Body of pancreas (tissue), 4 donors: ENCODE data around the gene DDT. TPM values are rescaled to one million over a fixed set of nuclear protein-coding genes. Genes with fewer than 3 reads are reported as not detected.
"Not testable (repeated sequence)": the region's sequence is repeated elsewhere in the genome, so short reads cannot be mapped to it uniquely, and the experiment has no call there.

Experiments used
- ATAC-seq: fragments of 150-250 bp; one replicate; pipeline ENCODE4 v1.9.1; 2016
- DNase-seq, 4 donors: peaks; one replicate each; pipeline ENCODE4 v3.0.0-alpha.2; 2019
- H3K27ac ChIP-seq, 4 donors: fragments of 200-600 bp; sonication (generic); 1 replicate in 3 of 4; 2 replicates in 1 of 4; pipeline versions ENCODE4 v1.5.1 to v1.6.1; 2016 to 2019; ENCODE audit warnings: mild to moderate bottlenecking in 1 of 4, mixed read lengths in 1 of 4, moderate library complexity in 1 of 4
- H3K27me3 ChIP-seq, 2 donors: fragments of 200-600 bp; sonication (generic); one replicate each; pipeline ENCODE4 v1.6.0; 2016; ENCODE audit warnings: mild to moderate bottlenecking in 1 of 2
- H3K36me3 ChIP-seq, 2 donors: fragments of 200-600 bp; sonication (generic); replicated peaks in 1 of 2; 2 replicates each; pipeline ENCODE4 v1.5.1; 2016; ENCODE audit warnings: low read depth in 2 of 2; ENCODE audit not compliant: insufficient read depth in 1 of 2
- H3K4me1 ChIP-seq: fragments of 200-600 bp; sonication (generic); one replicate; pipeline ENCODE4 v1.6.0; 2016
- H3K4me3 ChIP-seq, 2 donors: fragments of 200-600 bp; sonication (generic); 1 replicate in 1 of 2; 2 replicates in 1 of 2; pipeline ENCODE4 v1.5.1; 2016 to 2019
- H3K9me3 ChIP-seq, 3 donors: fragments of 200-600 bp; sonication (generic); 1 replicate in 2 of 3; 2 replicates in 1 of 3; pipeline ENCODE4 v1.5.1; 2016
- WGBS, 2 donors: methylation state at CpG; one replicate each; pipeline ENCODE4 v1.1.5; 2017; 5-methylcytosine and 5-hydroxymethylcytosine counted together
- intact Hi-C: fragments of 100-400 bp; cut with DNase I; formaldehyde crosslinking; loops from one replicate; pipeline ENCODE4 v1.15.1; 2023
- total RNA-seq, 2 donors: library from RNA; depleted of rRNA; stranded (reverse); fragments of >200 nt; gene quantifications; one replicate each; pipeline ENCODE4 v1.1.0, GENCODE V29; 2016
- TF ChIP-seq, protein P1 (sequence below), 7 experiments: fragments of 450-650 bp in 4 of 7; fragments of 200-600 bp in 3 of 7; sonication (generic) in 3 of 7; IDR thresholded peaks; one replicate each; pipeline ENCODE4 v1.5.1; 2016 to 2019; ENCODE audit warnings: antibody characterized with exemption in 7 of 7

The DDT gene
- total RNA-seq, 2 donors from 2014 or later = 70.3 to 78.4 TPM

DNA sequence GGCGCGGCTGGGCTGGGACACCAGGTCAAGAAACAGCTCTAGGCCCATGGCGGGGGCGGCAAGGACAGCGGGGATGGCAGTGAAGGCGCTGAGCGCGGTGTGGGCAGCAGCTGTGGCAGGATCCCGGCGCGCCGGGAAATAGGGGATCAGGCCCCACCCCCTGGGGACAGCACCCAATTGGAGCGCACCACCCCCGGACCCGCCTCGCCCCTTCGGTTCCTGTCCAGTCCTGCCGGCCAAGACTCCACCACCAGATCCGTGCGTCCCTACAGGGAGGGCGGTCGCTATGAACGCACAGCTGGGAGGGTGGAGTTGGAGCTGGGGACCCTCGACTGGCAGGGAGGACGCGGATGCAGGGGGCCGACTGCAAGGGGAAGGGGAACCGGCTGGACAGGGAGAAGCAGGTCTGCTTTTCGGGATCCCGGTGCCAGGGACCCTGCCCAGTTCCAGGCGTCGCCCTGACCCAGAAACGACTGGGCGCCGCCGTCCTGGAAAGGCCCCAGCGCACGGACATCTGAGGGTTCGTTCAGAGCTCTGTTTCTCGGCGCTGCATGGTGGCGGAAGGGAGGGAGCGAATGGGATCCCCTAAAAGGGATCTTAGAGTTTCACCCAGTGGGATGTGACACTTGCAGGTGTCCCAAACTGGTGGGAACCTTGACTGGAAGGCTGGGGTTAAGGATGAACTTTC, 13.0 kb downstream of the DDT start, which contains the start of gene GSTT2B:
Gene GSTT2B, minus strand, starts transcription at position 112 of the 688 bp plus-strand sequence. Its CDS starts 64 bp downstream, at position 48.
- DNase-seq, H3K4me1 ChIP-seq, H3K4me3 ChIP-seq, H3K9me3 ChIP-seq, H3K27ac ChIP-seq, H3K36me3 ChIP-seq, intact Hi-C loops, H3K27me3 ChIP-seq: not testable (repeated sequence)
- WGBS, 2 donors = no CpG with 5 or more reads among the region's 43 CpGs
- ATAC-seq = peak; percentile 86

DNA sequence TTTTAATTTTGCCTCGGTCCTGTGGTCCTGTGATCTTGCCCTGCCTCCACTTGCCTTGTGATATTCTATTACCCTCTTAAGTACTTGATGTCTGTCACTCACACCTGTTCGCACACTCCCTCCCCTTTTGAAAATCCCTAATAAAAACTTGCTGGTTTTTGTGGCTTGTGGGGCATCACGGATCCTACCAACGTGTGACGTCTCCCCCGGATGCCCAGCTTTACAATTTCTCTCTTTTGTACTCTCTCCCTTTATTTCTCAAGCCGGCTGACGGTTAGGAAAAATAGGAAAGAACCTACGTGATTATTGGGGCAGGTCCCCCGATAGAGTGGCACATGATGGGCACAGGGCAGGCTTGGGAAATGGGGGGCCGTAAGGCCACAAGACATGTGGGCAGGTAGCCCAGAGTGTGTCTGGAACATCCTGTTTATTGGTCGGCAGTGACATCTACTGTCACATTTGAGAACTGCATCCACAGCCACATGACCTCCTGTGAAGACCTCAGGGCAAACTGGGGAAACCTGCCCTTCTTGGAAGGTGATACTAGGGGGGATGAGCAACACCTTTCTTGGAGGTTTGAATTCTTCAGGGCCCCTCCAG, 17.8 kb downstream of the DDT start:
- H3K4me1 ChIP-seq, H3K9me3 ChIP-seq, intact Hi-C loops, H3K27ac ChIP-seq, H3K36me3 ChIP-seq, H3K27me3 ChIP-seq, H3K4me3 ChIP-seq: not testable (repeated sequence)
- DNase-seq (peak; percentile 84 to 92 (median 86)), ATAC-seq (peak; percentile 77)
- TF ChIP-seq, protein P1, sequence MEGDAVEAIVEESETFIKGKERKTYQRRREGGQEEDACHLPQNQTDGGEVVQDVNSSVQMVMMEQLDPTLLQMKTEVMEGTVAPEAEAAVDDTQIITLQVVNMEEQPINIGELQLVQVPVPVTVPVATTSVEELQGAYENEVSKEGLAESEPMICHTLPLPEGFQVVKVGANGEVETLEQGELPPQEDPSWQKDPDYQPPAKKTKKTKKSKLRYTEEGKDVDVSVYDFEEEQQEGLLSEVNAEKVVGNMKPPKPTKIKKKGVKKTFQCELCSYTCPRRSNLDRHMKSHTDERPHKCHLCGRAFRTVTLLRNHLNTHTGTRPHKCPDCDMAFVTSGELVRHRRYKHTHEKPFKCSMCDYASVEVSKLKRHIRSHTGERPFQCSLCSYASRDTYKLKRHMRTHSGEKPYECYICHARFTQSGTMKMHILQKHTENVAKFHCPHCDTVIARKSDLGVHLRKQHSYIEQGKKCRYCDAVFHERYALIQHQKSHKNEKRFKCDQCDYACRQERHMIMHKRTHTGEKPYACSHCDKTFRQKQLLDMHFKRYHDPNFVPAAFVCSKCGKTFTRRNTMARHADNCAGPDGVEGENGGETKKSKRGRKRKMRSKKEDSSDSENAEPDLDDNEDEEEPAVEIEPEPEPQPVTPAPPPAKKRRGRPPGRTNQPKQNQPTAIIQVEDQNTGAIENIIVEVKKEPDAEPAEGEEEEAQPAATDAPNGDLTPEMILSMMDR (IDR thresholded peaks at IDR 0.05) = peak; percentile 70 to 95 (median 86)
- 19 to 28% methylated on average over 12 of the region's 12 CpGs for WGBS, 2 donors

DNA sequence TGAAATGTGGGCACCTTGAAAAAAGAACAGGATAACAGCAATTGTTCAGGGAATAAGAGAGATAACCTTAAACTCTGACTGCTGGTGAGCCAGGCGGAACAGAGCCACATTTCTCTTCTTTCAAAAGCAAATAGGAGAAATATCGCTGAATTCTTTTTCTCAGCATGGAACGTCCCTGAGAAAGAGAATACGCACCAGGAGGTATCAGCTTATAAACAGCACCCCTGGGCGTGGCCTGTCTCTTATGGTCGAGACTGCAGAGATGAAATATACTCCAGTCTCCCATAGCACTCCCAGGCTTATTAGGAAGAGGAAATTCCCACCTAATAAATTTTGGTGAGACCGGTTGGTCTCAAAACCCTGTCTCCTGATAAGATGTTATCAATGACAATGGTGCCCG, 18.4 kb downstream of the DDT start:
- 44 to 71% methylated on average over 7 to 8 of the region's 8 CpGs for WGBS, 2 donors
- intact Hi-C loops, H3K36me3 ChIP-seq, H3K9me3 ChIP-seq, H3K27ac ChIP-seq, H3K27me3 ChIP-seq, ATAC-seq, DNase-seq, H3K4me3 ChIP-seq, H3K4me1 ChIP-seq: not testable (repeated sequence)

DNA sequence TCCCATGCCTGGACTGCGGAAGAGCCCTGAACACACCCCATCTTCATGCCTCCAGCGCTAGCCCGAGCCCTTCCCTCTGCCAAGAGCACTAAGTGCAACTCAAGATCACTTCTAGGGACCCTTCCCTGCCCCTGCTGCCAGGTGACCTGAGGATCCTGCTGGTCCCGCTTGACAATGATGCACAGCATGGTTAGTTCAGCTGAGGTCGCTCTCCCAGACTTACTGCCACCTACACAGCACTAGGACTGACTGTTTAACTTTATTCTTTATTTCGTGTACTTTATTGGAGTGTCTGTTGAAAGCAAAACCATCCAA, 19.3 kb downstream of the DDT start:
- not testable (repeated sequence) for H3K27ac ChIP-seq, DNase-seq, H3K27me3 ChIP-seq, H3K4me1 ChIP-seq, H3K9me3 ChIP-seq, H3K4me3 ChIP-seq, H3K36me3 ChIP-seq, ATAC-seq
- intact Hi-C loops = loop anchor here (5.0 kb wide), 1 partner anchor 42 kb away; no protein-coding TSS in a partner anchor
- 74 to 82% methylated on average over 5 to 6 of the region's 6 CpGs for WGBS, 2 donors

DNA sequence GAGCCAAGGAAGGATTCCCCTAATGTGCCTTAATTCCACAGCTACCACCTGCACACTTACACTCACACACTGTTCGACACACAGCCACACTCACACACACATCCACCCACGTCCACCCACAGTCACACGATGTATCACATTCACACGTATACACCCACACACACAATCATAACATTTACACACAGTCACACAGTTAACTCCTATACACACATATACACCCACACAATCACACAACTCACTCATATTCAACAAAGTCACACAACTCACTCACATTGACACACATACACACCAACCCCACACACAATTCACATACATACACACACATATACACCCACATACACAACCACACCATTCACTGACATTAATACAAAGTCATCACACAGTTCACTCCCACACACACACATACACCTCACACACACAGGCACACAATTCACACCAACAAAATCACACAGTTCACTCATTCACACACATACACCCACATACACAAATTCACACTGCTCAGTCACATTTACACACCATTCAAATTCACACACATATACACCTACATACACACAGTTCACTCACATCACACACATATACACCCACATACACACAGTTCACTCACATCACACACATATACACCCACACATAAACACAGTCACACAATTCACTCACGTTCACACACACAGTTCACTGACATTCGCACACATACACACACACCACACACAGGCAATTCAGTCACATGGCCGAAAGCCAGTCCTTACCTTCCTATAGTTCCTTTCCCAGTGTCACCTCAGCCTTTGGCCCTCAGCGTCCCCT, 19.8 kb downstream of the DDT start:
- not testable (repeated sequence) for H3K27me3 ChIP-seq, DNase-seq, ATAC-seq, H3K36me3 ChIP-seq, H3K27ac ChIP-seq, H3K9me3 ChIP-seq, H3K4me3 ChIP-seq, H3K4me1 ChIP-seq
- intact Hi-C loops = loop anchor here (5.0 kb wide), 1 partner anchor 43 kb away; no protein-coding TSS in a partner anchor
- WGBS, 2 donors = 66 to 75% methylated on average over 8 of the region's 8 CpGs

DNA sequence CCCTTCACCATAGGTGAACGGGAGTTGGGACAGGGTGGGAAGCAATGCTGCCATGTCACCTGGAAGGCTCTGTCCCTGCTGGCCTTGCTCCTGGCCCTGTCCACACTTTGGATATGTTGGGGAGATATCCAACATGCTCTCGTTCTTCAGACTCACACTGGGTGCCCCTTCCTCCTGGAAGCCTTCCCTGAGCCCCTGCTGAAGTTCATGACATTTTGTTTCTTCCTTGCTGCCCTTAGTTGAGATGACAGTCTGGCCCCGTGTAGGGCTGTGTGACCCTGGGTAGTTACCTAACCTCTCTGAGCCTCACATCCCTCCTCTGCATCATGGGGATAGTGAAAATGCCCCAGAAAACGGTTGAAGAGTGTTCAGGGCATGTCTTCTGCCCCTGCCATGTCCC, 20.8 kb downstream of the DDT start:
- not testable (repeated sequence) for H3K36me3 ChIP-seq, DNase-seq, H3K9me3 ChIP-seq, H3K4me1 ChIP-seq, H3K27ac ChIP-seq, H3K4me3 ChIP-seq, ATAC-seq, H3K27me3 ChIP-seq
- intact Hi-C loops = loop anchor here (5.0 kb wide), 1 partner anchor 44 kb away; no protein-coding TSS in a partner anchor
- 49 to 53% methylated on average over 4 of the region's 4 CpGs for WGBS, 2 donors

DNA sequence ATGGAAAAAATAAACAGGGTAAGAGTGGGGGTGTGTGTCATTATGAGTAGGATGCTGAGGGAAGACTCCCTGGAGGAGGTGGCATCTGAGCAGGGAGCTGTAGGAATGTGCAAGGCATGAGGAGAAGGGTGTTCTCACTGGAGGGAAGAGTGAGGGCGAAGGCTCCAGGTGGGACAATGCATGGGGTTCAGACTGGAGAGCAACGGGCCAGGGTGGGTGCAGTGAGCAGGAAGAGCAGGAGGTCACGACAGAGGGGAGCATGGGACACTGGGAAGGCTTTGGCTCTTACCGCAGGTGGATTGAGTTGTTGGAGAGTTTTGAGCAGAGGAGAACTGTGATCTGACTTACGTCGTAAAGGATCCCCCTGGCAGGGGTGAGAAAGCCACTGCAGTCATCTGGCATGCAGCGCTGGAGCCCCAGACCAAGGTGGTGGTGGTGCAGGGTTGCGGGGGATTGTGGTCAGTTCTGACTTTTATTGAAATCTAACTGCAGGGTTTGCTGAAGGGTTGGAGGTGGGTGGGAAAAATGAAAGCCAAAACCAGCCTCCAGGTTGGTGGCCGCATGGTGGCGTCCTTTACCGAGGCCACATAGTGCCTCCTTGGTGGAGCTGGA, 21.3 kb downstream of the DDT start:
- H3K27me3 ChIP-seq, H3K4me1 ChIP-seq, ATAC-seq, DNase-seq, H3K4me3 ChIP-seq, H3K27ac ChIP-seq, H3K36me3 ChIP-seq, H3K9me3 ChIP-seq: not testable (repeated sequence)
- intact Hi-C loops = loop anchor here (5.0 kb wide), 1 partner anchor 44 kb away; no protein-coding TSS in a partner anchor
- WGBS, 2 donors = 60 to 63% methylated on average over 11 of the region's 11 CpGs

DNA sequence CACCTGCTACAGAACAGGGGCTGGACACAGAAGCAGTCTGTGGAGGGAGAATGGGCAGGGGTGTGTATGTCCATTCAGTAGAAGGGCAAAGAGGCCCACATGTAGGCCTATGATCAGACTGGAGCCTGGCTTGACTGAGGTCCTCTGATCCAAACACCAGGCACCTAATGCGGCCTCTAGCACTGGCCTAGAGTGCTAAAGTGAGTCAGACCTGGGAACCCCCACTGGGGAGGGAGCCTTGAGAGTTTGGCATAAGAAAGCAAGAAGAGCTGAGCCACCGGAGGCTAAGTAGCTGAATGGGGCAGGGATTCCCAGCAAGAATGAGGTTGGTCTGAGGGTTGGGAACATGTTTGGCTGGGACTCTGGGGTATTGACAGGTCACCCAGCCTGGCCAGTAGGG, 22.9 kb downstream of the DDT start:
- not testable (repeated sequence) for ATAC-seq
- 100% methylated on average over 2 of the region's 2 CpGs for WGBS, 2 donors

DNA sequence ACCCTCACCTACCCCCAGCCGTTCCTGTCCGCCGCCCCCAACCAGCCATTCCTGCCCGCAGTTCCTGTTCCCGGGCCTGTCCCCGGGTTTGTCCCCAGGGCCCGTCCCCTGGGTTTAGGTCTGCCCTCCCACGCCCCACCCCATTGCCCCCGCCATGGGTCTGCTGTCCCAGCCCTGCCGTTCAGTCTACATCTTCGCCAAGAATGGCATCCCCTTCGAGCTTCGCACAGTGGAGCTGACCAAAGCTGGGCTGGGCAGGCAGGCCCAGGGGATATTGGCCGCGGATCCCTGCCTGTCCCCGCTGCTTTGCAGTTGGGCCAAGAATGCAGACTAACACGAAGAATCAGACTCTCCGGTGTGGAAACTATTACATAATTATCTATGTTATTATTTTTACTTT, 24.5 kb downstream of the DDT start:
- not testable (repeated sequence) for H3K4me3 ChIP-seq, DNase-seq, H3K27ac ChIP-seq, H3K27me3 ChIP-seq, H3K4me1 ChIP-seq, ATAC-seq, H3K36me3 ChIP-seq, H3K9me3 ChIP-seq
- intact Hi-C loops = loop anchor here (5.0 kb wide), 1 partner anchor 48 kb away; no protein-coding TSS in a partner anchor
- 74 to 77% methylated on average over 16 to 18 of the region's 18 CpGs for WGBS, 2 donors

More for the DNA sequence above, 22.9 kb downstream of the DDT start:
- not testable (repeated sequence) for H3K4me1 ChIP-seq, H3K4me3 ChIP-seq, H3K36me3 ChIP-seq, H3K9me3 ChIP-seq, H3K27me3 ChIP-seq, H3K27ac ChIP-seq, DNase-seq
- intact Hi-C loops = loop anchor here (5.0 kb wide), 1 partner anchor 46 kb away; no protein-coding TSS in a partner anchor

DNA sequence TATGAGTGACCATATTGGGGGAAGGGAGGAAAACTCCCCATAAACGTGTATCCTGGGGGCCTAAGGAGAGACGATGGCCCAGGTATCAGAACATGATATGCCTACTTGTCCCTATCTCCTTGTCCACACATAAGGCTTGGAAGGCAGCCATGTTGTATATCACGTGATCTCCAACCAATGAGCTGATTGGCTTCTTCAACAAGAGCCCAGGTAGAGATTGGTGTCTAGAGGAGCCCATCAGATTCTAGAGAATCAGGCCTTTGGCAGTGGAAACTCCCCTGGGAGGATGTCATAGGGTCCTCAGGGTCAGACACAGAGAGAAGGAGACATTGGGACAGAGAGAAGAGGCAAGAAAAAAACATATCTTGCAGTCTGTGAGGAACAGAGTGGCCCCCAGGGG, 26.9 kb downstream of the DDT start:
- H3K4me1 ChIP-seq, H3K9me3 ChIP-seq, H3K27ac ChIP-seq, ATAC-seq, intact Hi-C loops, H3K4me3 ChIP-seq, H3K36me3 ChIP-seq, H3K27me3 ChIP-seq: not testable (repeated sequence)
- WGBS, 2 donors = 38% methylated on average over 3 of the region's 3 CpGs; no CpG with 5 or more reads in 1 of the 2 donors
- peak in 1 of 4 donors; percentile 37 for DNase-seq
